Psoas muscle (tissue), 8 donors: Measurements from ENCODE around the gene MRPL19. TPM values are rescaled to one million over a fixed set of nuclear protein-coding genes. Genes with fewer than 3 reads are reported as not detected.

Experiments
- ATAC-seq, 4 donors: fragments of 200-7000 bp; cut with Tn5 transposase; one replicate each; pipeline ENCODE4 v1.9.1; 2020; ENCODE audit warnings: moderate library complexity in 3 of 4, mild to moderate bottlenecking in 2 of 4
- DNase-seq, 2 donors: peaks; one replicate each; pipeline ENCODE4 v3.0.0-alpha.2; 2020
- H3K27ac ChIP-seq: fragments of 200-600 bp; one replicate; pipeline ENCODE4 v1.8.0; 2022
- H3K27me3 ChIP-seq, 3 donors: fragments of 200-600 bp in 1 of 3; one replicate each; pipeline versions ENCODE4 v1.6.1 to v1.8.0; 2013 to 2022; ENCODE audit warnings: low read length in 2 of 3, mild to moderate bottlenecking in 2 of 3, moderate library complexity in 1 of 3; ENCODE audit not compliant: insufficient read depth in 3 of 3
- H3K36me3 ChIP-seq, 2 donors: fragments of 200-600 bp in 1 of 2; one replicate each; pipeline versions ENCODE4 v1.6.1 to v1.8.0; 2013 to 2022; ENCODE audit warnings: low read depth in 1 of 2, mild to moderate bottlenecking in 1 of 2, moderate library complexity in 1 of 2; ENCODE audit not compliant: insufficient read depth in 1 of 2
- H3K4me1 ChIP-seq: fragments of 200-600 bp; one replicate; pipeline ENCODE4 v1.8.0; 2022
- H3K4me3 ChIP-seq: fragments of 200-600 bp; one replicate; pipeline ENCODE4 v1.8.0; 2022; ENCODE audit warnings: mild to moderate bottlenecking
- H3K9me3 ChIP-seq: fragments of 200-600 bp; one replicate; pipeline ENCODE4 v1.8.0; 2022
- CTCF ChIP-seq: fragments of 200-600 bp; IDR thresholded peaks from one replicate; pipeline ENCODE4 v1.8.0; 2022; ENCODE audit warnings: antibody characterized with exemption
- WGBS, 3 donors: extraction: QIAGEN DNeasy Blood & Tissue Kit; methylation state at CpG; one replicate each; pipeline versions ENCODE4 v1.1.6 to v1.1.7; 2013; 5-methylcytosine and 5-hydroxymethylcytosine counted together
- intact Hi-C, 2 donors: fragments of 100-400 bp; cut with DNase I; formaldehyde crosslinking; loops; one replicate each; pipeline versions ENCODE4 v1.11.0 to v1.14.2; 2022
- polyA plus RNA-seq, 3 donors: library from polyadenylated mRNA; stranded (reverse); fragments of 200-250 nt; gene quantifications; one replicate each; pipeline ENCODE4 v1.2.3, GENCODE V29; 2013
- total RNA-seq, 4 donors: library from RNA; stranded (reverse); fragmentation: NEBNext Ultra II Directional in 2 of 4; extraction: Animal tissue kit (Norgen Biotek cat#: 25700) in 2 of 4; gene quantifications; one replicate each; pipeline versions ENCODE4 v1.2.1 to v1.2.4, GENCODE V29; 2021 to 2023
- donor health status: healthy with polysubstance abuse.
- donor health status: DM: no; HTN: no; CAD: no; lungs with moderate emphysema.
- donor health status: Bipolar disorder and iron deficiency.
- donor health status: healthy.
- donor health status: DM: yes; HTN: yes; CAD: no.
- donor health status: DM: no; HTN: no; CAD: no.
- donor health status: DM: no; HTN: no; CAD: no.
- donor health status: DM: yes; HTN: yes; CAD: no.

Gene MRPL19
- total and polyA plus RNA-seq, 7 donors = 32.4 to 88.1 (median 68.6) TPM

GRCh38 chr2:75616933-75617332 is 29.6 kb upstream of the MRPL19 start:
- no peaks in the 10 kb centered on the region for H3K9me3 ChIP-seq
- intact Hi-C loops = no loop called here
- H3K27ac ChIP-seq = no peak overlapping the region
- WGBS, 3 donors = 93 to 95% (median 95%) methylated on average over 3 of the region's 3 CpGs
- H3K27me3 ChIP-seq = no peaks in the 10 kb centered on the region
- no peak for ATAC-seq
- H3K4me1 ChIP-seq = no peaks in the 10 kb centered on the region
- no peaks in the 10 kb centered on the region for H3K36me3 ChIP-seq
- DNase-seq = no peak
- H3K4me3 ChIP-seq = no peak overlapping the region
- no peak for TF ChIP-seq CTCF

GRCh38 chr2:75619956-75620740 is 26.4 kb upstream of the MRPL19 start:
- intact Hi-C loops = no loop called here
- no peak overlapping the region for H3K27ac ChIP-seq
- TF ChIP-seq CTCF = no peak
- no peak overlapping the region for H3K4me3 ChIP-seq
- no peaks in the 10 kb centered on the region for H3K27me3 ChIP-seq
- H3K36me3 ChIP-seq = no peaks in the 10 kb centered on the region
- no peak for ATAC-seq
- no peaks in the 10 kb centered on the region for H3K4me1 ChIP-seq
- H3K9me3 ChIP-seq = no peaks in the 10 kb centered on the region
- WGBS, 3 donors = 76 to 82% (median 81%) methylated on average over 4 of the region's 4 CpGs
- no peak for DNase-seq

GRCh38 chr2:75621228-75621627 is 25.4 kb upstream of the MRPL19 start:
- no peak for ATAC-seq
- Histone ChIP-seq H3K4me1 (no peaks in the 10 kb centered on the region), H3K9me3 (no peaks in the 10 kb centered on the region), H3K36me3 (no peaks in the 10 kb centered on the region), H3K4me3 (no peak overlapping the region), H3K27me3 (no peaks in the 10 kb centered on the region), H3K27ac (no peak overlapping the region)
- TF ChIP-seq CTCF = no peak
- intact Hi-C loops = no loop called here
- 70 to 89% (median 83%) methylated on average over 4 of the region's 4 CpGs for WGBS, 3 donors
- no peak for DNase-seq

GRCh38 chr2:75622500-75622899 is 24.1 kb upstream of the MRPL19 start:
- WGBS, 3 donors = 37 to 92% (median 85%) methylated on average over 2 of the region's 2 CpGs

More at GRCh38 chr2:75622500-75622899, 24.1 kb upstream of the MRPL19 start:
- ATAC-seq (no peak), DNase-seq (no peak)
- intact Hi-C loops = no loop called here
- Histone ChIP-seq H3K4me3 (no peak overlapping the region), H3K4me1 (no peaks in the 10 kb centered on the region), H3K9me3 (no peaks in the 10 kb centered on the region), H3K27ac (no peak overlapping the region), H3K36me3 (no peaks in the 10 kb centered on the region), H3K27me3 (no peaks in the 10 kb centered on the region)
- no peak for TF ChIP-seq CTCF
